Vagina (tissue), 2 donors: ENCODE results near the gene ECE2. TPM values are rescaled to one million over a fixed set of nuclear protein-coding genes. Genes with fewer than 3 reads are reported as not detected.

Source experiments
- DNase-seq, 2 donors: peaks; one replicate each; pipeline ENCODE4 v3.0.0-alpha.2; 2017; ENCODE audit errors: extremely low spot score in 2 of 2
- H3K27ac ChIP-seq: fragments of 200-600 bp; sonication (generic); one replicate; pipeline ENCODE4 v1.5.1; 2019
- H3K27me3 ChIP-seq: fragments of 200-600 bp; sonication (generic); one replicate; pipeline ENCODE4 v1.5.1; 2019
- H3K36me3 ChIP-seq, 2 donors: fragments of 200-600 bp; sonication (generic); one replicate each; pipeline ENCODE4 v1.5.1; 2017 to 2019
- H3K4me1 ChIP-seq: fragments of 200-600 bp; sonication (generic); one replicate; pipeline ENCODE4 v1.5.1; 2019
- H3K4me3 ChIP-seq, 2 donors: fragments of 200-600 bp; sonication (generic); 1 replicate in 1 of 2; 2 replicates in 1 of 2; pipeline ENCODE4 v1.5.1; 2016 to 2019
- H3K9me3 ChIP-seq: fragments of 200-600 bp; sonication (generic); one replicate; pipeline ENCODE4 v1.5.1; 2019
- POLR2A ChIP-seq, 2 donors: fragments of 450-650 bp; IDR thresholded peaks; one replicate each; pipeline ENCODE4 v1.6.1; 2017; ENCODE audit warnings: antibody characterized with exemption in 2 of 2, mild to moderate bottlenecking in 2 of 2, moderate library complexity in 2 of 2
- POLR2AphosphoS5 ChIP-seq, 2 donors: sonication (generic); formaldehyde crosslinking; IDR thresholded peaks; one replicate each; pipeline ENCODE4 v1.9.0; 2017; ENCODE audit warnings: antibody characterized with exemption in 2 of 2, mild to moderate bottlenecking in 2 of 2, low read depth in 1 of 2; ENCODE audit not compliant: insufficient read depth in 1 of 2
- intact Hi-C: fragments of 100-400 bp; cut with DNase I; formaldehyde crosslinking; loops from one replicate; pipeline ENCODE4 v1.15.1; 2023
- total RNA-seq: library from RNA; depleted of rRNA; stranded (reverse); fragments of >200 nt; gene quantifications from one replicate; pipeline ENCODE4 v1.2.3, GENCODE V29; 2016
- TF ChIP-seq, protein P1 (sequence below), 3 experiments: fragments of 450-650 bp in 2 of 3; fragments of 200-600 bp in 1 of 3; sonication (generic) in 1 of 3; IDR thresholded peaks; one replicate each; pipeline ENCODE4 v1.5.1; 2017 to 2019; ENCODE audit warnings: antibody characterized with exemption in 3 of 3, mild to moderate bottlenecking in 2 of 3, moderate library complexity in 2 of 3

ECE2 gene
- total RNA-seq, 1 donor from 2014 or later = 1.7 TPM

DNA sequence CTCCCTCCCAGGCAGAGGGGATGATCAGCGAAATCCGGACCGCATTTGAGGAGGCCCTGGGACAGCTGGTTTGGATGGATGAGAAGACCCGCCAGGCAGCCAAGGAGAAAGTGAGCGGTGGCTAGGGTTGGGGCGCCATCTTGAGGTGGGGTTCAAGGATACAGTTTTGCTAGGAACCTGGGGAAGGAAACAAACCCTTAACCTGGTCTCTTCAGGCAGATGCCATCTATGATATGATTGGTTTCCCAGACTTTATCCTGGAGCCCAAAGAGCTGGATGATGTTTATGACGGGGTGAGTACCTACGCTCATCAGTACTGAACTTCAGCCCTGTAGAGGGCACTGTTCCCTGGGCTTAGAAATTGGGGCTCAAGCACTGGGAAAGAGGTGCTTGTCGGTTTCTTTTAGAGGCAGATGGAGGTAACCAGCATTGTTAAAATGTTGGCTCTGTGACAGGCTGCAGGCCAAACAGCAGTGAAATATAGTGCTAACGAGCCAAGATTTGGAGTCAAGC lies 13.7 kb downstream of the ECE2 start:
- H3K27me3 ChIP-seq = no peaks in the 10 kb centered on the region
- DNase-seq = no peak
- no peak overlapping the region for H3K27ac ChIP-seq
- no peaks in the 10 kb centered on the region for H3K9me3 ChIP-seq
- no peaks in the 10 kb centered on the region for H3K36me3 ChIP-seq
- no peak overlapping the region for H3K4me3 ChIP-seq
- intact Hi-C loops = loop anchor here (10.0 kb wide), 1 partner anchor 225 kb away; no protein-coding TSS in a partner anchor
- TF ChIP-seq, protein P1, sequence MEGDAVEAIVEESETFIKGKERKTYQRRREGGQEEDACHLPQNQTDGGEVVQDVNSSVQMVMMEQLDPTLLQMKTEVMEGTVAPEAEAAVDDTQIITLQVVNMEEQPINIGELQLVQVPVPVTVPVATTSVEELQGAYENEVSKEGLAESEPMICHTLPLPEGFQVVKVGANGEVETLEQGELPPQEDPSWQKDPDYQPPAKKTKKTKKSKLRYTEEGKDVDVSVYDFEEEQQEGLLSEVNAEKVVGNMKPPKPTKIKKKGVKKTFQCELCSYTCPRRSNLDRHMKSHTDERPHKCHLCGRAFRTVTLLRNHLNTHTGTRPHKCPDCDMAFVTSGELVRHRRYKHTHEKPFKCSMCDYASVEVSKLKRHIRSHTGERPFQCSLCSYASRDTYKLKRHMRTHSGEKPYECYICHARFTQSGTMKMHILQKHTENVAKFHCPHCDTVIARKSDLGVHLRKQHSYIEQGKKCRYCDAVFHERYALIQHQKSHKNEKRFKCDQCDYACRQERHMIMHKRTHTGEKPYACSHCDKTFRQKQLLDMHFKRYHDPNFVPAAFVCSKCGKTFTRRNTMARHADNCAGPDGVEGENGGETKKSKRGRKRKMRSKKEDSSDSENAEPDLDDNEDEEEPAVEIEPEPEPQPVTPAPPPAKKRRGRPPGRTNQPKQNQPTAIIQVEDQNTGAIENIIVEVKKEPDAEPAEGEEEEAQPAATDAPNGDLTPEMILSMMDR (IDR thresholded peaks at IDR 0.05) = peak in 1 of 3 experiments; percentile 23
- no peak for TF ChIP-seq POLR2A (IDR thresholded peaks at IDR 0.05)
- no peaks in the 10 kb centered on the region for H3K4me1 ChIP-seq

DNA sequence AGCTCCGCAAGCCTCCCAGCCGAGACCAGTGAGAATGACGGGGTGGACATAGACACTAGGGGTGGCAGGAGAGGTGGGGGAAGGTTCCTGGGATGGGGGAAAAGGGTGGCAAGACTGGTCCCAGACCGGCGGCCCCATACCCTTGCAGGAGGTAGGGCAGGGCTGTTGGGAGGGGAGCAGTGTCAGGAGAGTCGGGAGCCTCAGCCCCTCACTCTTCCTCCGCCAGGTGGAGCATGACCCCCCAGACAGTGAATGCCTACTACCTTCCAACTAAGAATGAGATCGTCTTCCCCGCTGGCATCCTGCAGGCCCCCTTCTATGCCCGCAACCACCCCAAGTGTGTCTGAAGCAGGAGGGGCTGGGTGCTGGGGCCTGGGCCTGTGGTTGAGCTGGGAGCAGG lies 14.5 kb downstream of the ECE2 start:
- no peaks in the 10 kb centered on the region for H3K9me3 ChIP-seq
- H3K36me3 ChIP-seq = no peaks in the 10 kb centered on the region
- no peak overlapping the region for H3K4me3 ChIP-seq
- H3K27ac ChIP-seq = no peak overlapping the region
- DNase-seq = no peak
- intact Hi-C loops = no loop called here
- no peaks in the 10 kb centered on the region for H3K4me1 ChIP-seq
- TF ChIP-seq POLR2A (IDR thresholded peaks at IDR 0.05) (no peak), POLR2AphosphoS5 (IDR thresholded peaks at IDR 0.05; ENCODE audit: insufficient read depth in 1 of 2, low read depth in 1 of 2) (no peak)
- TF ChIP-seq, protein P1 (IDR thresholded peaks at IDR 0.05) = no peak
- H3K27me3 ChIP-seq = no peaks in the 10 kb centered on the region

DNA sequence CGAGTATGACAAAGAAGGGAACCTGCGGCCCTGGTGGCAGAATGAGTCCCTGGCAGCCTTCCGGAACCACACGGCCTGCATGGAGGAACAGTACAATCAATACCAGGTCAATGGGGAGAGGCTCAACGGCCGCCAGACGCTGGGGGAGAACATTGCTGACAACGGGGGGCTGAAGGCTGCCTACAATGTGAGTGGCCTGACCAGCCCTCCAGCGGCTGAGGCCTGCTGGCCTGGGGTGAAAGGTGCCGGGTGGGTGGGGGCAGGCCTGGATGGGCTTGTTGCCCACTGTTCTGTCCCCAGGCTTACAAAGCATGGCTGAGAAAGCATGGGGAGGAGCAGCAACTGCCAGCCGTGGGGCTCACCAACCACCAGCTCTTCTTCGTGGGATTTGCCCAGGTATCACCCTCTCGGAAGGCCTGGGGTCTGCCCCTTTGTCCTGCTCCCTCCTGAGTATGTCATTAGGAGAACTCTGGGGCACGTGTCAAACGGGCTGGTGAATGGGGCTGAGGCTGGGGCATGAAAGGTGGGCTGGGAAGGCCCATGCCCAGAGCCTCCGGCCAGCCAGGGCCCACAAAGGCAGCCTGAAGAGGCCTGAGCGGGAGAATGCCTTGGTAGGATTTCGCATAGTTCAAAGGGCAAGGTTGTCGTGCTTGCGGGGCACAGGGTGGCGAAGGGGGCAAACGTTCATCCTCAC lies 15.4 kb downstream of the ECE2 start:
- intact Hi-C loops = no loop called here
- H3K27me3 ChIP-seq = no peaks in the 10 kb centered on the region

DNA sequence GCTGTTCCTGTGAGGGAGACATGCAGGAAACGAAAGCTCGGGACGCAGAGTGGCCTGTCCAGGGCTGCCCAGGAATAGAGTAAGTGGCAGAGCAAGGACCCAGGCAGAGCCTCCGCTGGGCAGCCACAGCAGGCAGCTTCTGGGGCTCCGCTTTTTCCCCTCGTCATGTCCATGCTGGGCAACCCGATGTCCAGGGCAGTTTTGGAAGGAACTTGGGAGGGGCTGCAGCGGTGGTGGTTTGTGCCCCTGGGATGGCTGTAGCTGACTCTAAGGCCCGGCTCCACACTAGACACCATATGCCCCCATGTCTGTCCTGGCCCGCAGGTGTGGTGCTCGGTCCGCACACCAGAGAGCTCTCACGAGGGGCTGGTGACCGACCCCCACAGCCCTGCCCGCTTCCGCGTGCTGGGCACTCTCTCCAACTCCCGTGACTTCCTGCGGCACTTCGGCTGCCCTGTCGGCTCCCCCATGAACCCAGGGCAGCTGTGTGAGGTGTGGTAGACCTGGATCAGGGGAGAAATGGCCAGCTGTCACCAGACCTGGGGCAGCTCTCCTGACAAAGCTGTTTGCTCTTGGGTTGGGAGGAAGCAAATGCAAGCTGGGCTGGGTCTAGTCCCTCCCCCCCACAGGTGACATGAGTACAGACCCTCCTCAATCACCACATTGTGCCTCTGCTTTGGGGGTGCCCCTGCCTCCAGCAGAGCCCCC lies 16.1 kb downstream of the ECE2 start:
- no peaks in the 10 kb centered on the region for H3K4me1 ChIP-seq
- TF ChIP-seq POLR2AphosphoS5 (IDR thresholded peaks at IDR 0.05; ENCODE audit: insufficient read depth in 1 of 2, low read depth in 1 of 2) (no peak), POLR2A (IDR thresholded peaks at IDR 0.05) (no peak)
- TF ChIP-seq, protein P1 (IDR thresholded peaks at IDR 0.05) = no peak
- no peak for DNase-seq

More for the DNA sequence above, 15.4 kb downstream of the ECE2 start:
- no peaks in the 10 kb centered on the region for H3K9me3 ChIP-seq
- H3K4me3 ChIP-seq = no peak overlapping the region
- H3K27ac ChIP-seq = no peak overlapping the region
- DNase-seq = no peak
- no peaks in the 10 kb centered on the region for H3K36me3 ChIP-seq
- no peak for TF ChIP-seq POLR2A (IDR thresholded peaks at IDR 0.05)
- TF ChIP-seq, protein P1 (IDR thresholded peaks at IDR 0.05) = no peak
- TF ChIP-seq POLR2AphosphoS5 (IDR thresholded peaks at IDR 0.05; ENCODE audit: insufficient read depth in 1 of 2, low read depth in 1 of 2) = no peak
- H3K4me1 ChIP-seq = no peaks in the 10 kb centered on the region

GRCh38 chr3:184295771-184296170 lies 19.9 kb downstream of the ECE2 start:
- no peak for DNase-seq
- H3K4me1 ChIP-seq = peaks cover 14% of the 10 kb centered on the region
- peaks cover 0 to 7% of the 10 kb centered on the region in 2 donors for H3K36me3 ChIP-seq
- no peak for TF ChIP-seq POLR2A (IDR thresholded peaks at IDR 0.05)
- TF ChIP-seq, protein P1 (IDR thresholded peaks at IDR 0.05) = no peak
- TF ChIP-seq POLR2AphosphoS5 (IDR thresholded peaks at IDR 0.05; ENCODE audit: insufficient read depth in 1 of 2, low read depth in 1 of 2) = no peak
- H3K27me3 ChIP-seq = no peaks in the 10 kb centered on the region
- no peak overlapping the region for H3K27ac ChIP-seq
- H3K9me3 ChIP-seq = no peaks in the 10 kb centered on the region
- intact Hi-C loops = no loop called here
- no peak overlapping the region for H3K4me3 ChIP-seq

More for the DNA sequence above, 16.1 kb downstream of the ECE2 start:
- intact Hi-C loops = no loop called here
- Histone ChIP-seq H3K27ac (no peak overlapping the region), H3K36me3 (no peaks in the 10 kb centered on the region), H3K4me3 (no peak overlapping the region), H3K27me3 (no peaks in the 10 kb centered on the region), H3K9me3 (no peaks in the 10 kb centered on the region)
